SK-N-SH (cell line): Measurements from ENCODE around the gene MBTPS1. TPM values are rescaled to one million over a fixed set of nuclear protein-coding genes. Genes with fewer than 3 reads are reported as not detected.

Experiments
- CTCF ChIA-PET: fragments of 300-600, 350-600 bp; formaldehyde crosslinking; extraction: SDS; loops from one replicate; lab custom pipeline; 2021; lab: Yijun Ruan, JAX
- POLR2A ChIA-PET: fragments of 350-600 bp; sonication (Branson Sonifier 250); formaldehyde crosslinking; extraction: SDS; loops from one replicate; lab custom pipeline; 2020; ENCODE audit warnings: antibody characterized with exemption, inconsistent platforms; lab: Yijun Ruan, JAX
- DNase-seq: peaks from one replicate; pipeline ENCODE4 v3.0.0; 2012
- H2AFZ ChIP-seq: fragments of 200-600 bp; sonication (generic); 2 replicates; pipeline ENCODE4 v1.8.1; 2016; ENCODE audit warnings: antibody characterized with exemption, mild to moderate bottlenecking, low read depth
- H3F3A ChIP-seq: fragments of 200-600 bp; sonication (generic); replicated peaks from 2 replicates; pipeline ENCODE3; 2016; ENCODE audit warnings: antibody characterized with exemption, mild to moderate bottlenecking; ENCODE audit not compliant: insufficient read depth
- H3K27ac ChIP-seq, 2 experiments: fragments of 200-500 bp in 1 of 2; fragments of 200-600 bp in 1 of 2; sonication (Bioruptor generic) in 1 of 2; sonication (generic), shearing (Covaris generic) in 1 of 2; 2 replicates each; pipeline versions ENCODE4 v1.5.1 to v1.6.1; 2014 to 2016; ENCODE audit warnings: low read depth in 2 of 2, inconsistent platforms in 1 of 2, low read length in 1 of 2, mild to moderate bottlenecking in 1 of 2, mixed read lengths in 1 of 2
- H3K27me3 ChIP-seq: fragments of 200-600 bp; sonication (generic), shearing (Covaris generic); 2 replicates; pipeline ENCODE4 v1.6.1; 2016; ENCODE audit warnings: mixed run types; ENCODE audit not compliant: insufficient read depth
- H3K36me3 ChIP-seq, 2 experiments: fragments of 200-500 bp in 1 of 2; fragments of 200-600 bp in 1 of 2; sonication (Bioruptor generic) in 1 of 2; sonication (generic) in 1 of 2; replicated peaks in 1 of 2; 2 replicates each; pipeline versions ENCODE3 to v1.5.1; 2014 to 2016; ENCODE audit warnings: low read length in 1 of 2, mild to moderate bottlenecking in 1 of 2; ENCODE audit not compliant: insufficient read depth in 2 of 2, control insufficient read depth in 1 of 2
- H3K4me1 ChIP-seq, 2 experiments: fragments of 200-500 bp in 1 of 2; fragments of 200-600 bp in 1 of 2; sonication (Bioruptor generic) in 1 of 2; sonication (generic), shearing (Covaris generic) in 1 of 2; 2 replicates each; pipeline versions ENCODE4 v1.5.1 to v1.6.1; 2014 to 2016; ENCODE audit warnings: low read depth in 1 of 2, low read length in 1 of 2, mixed run types in 1 of 2; ENCODE audit not compliant: insufficient read depth in 2 of 2, control insufficient read depth in 1 of 2
- H3K4me2 ChIP-seq: fragments of 200-600 bp; sonication (generic), shearing (Covaris generic); 2 replicates; pipeline ENCODE4 v1.6.1; 2017; ENCODE audit warnings: mixed run types
- H3K4me3 ChIP-seq, 2 experiments: fragments of 200-500 bp in 1 of 2; fragments of 200-600 bp in 1 of 2; sonication (Bioruptor generic) in 1 of 2; sonication (generic), shearing (Covaris generic) in 1 of 2; 2 replicates each; pipeline versions ENCODE4 v1.5.1 to v1.8.1; 2014 to 2016; ENCODE audit warnings: low read depth in 2 of 2, inconsistent platforms in 1 of 2, low read length in 1 of 2, mild to moderate bottlenecking in 1 of 2, mixed read lengths in 1 of 2, moderate library complexity in 1 of 2
- H3K79me2 ChIP-seq: fragments of 200-600 bp; sonication (generic); 2 replicates; pipeline ENCODE4 v1.8.1; 2017; ENCODE audit warnings: mild to moderate bottlenecking; ENCODE audit not compliant: insufficient read depth
- H3K9ac ChIP-seq: fragments of 200-600 bp; sonication (generic); 2 replicates; pipeline ENCODE4 v1.6.1; 2017; ENCODE audit warnings: mixed run types
- H3K9me2 ChIP-seq: fragments of 200-600 bp; sonication (generic); 2 replicates; pipeline ENCODE4 v1.6.1; 2017; ENCODE audit warnings: mixed run types
- H3K9me3 ChIP-seq: fragments of 200-600 bp; sonication (generic); 2 replicates; pipeline ENCODE4 v1.6.1; 2017; ENCODE audit warnings: mixed run types, mild to moderate bottlenecking, moderate library complexity
- H4K20me1 ChIP-seq: fragments of 200-600 bp; sonication (generic); 2 replicates; pipeline ENCODE4 v1.6.1; 2017; ENCODE audit warnings: mild to moderate bottlenecking, mixed run types; ENCODE audit not compliant: insufficient read depth
- CTCF ChIP-seq: fragments of 200-600 bp; sonication (generic); IDR thresholded peaks from 2 replicates; pipeline ENCODE4 v1.6.1; 2017; ENCODE audit warnings: antibody characterized with exemption, mild to moderate bottlenecking, moderate library complexity
- ELF1 ChIP-seq: IDR thresholded peaks from 2 replicates; pipeline ENCODE4 v1.4.0; 2012
- FOXJ3 ChIP-seq: sonication (generic); formaldehyde crosslinking; IDR thresholded peaks from 2 replicates; pipeline ENCODE4 v1.5.1; 2020; ENCODE audit warnings: mild to moderate bottlenecking, missing genetic modification reagents
- GABPA ChIP-seq: IDR thresholded peaks from 2 replicates; pipeline ENCODE4 v1.4.0; 2012; ENCODE audit warnings: low read depth, mild to moderate bottlenecking
- NFIC ChIP-seq: IDR thresholded peaks from 2 replicates; pipeline ENCODE4 v1.4.0; 2012; ENCODE audit warnings: borderline replicate concordance
- REST ChIP-seq: IDR thresholded peaks from 2 replicates; pipeline ENCODE4 v1.6.1; 2012; ENCODE audit warnings: mild to moderate bottlenecking, low read depth, low read length, moderate library complexity
- RFX5 ChIP-seq: IDR thresholded peaks from 2 replicates; pipeline ENCODE4 v1.6.1; 2012; ENCODE audit warnings: mild to moderate bottlenecking, improper control_type of control experiment, low read length
- TCF12 ChIP-seq: IDR thresholded peaks from 2 replicates; pipeline ENCODE4 v1.4.0; 2012
- USF2 ChIP-seq: fragments of 150-350 bp; IDR thresholded peaks from 2 replicates; pipeline ENCODE4 v1.6.1; 2017; ENCODE audit warnings: antibody characterized with exemption, low read length, low read depth, borderline replicate concordance
- ZBTB33 ChIP-seq: IDR thresholded peaks from 2 replicates; pipeline ENCODE4 v1.4.0; 2012; ENCODE audit warnings: low read depth, borderline replicate concordance
- WGBS: methylation state at CpG from one replicate; pipeline ENCODE4 v1.1.6; 2017; ENCODE audit warnings: low lambda C conversion rate; 5-methylcytosine and 5-hydroxymethylcytosine counted together
- polyA plus RNA-seq, 3 experiments: library from polyadenylated mRNA; depleted of rRNA; stranded (reverse); fragments of >200 nt; gene quantifications; 2 replicates each; pipeline ENCODE4 v1.2.3, GENCODE V29; 2012

The MBTPS1 gene
- polyA plus RNA-seq, 1 of the 3 experiments (the other 2 are of a cell fraction) = 84.9 TPM

- no peak for TF ChIP-seq REST
- TF ChIP-seq NFIC = no peak
- TF ChIP-seq USF2 = no peak
Observed at GRCh38 chr16:84053237-84053636, 63.5 kb downstream of the MBTPS1 start (continued).

- Histone ChIP-seq H3K9me3 (no peaks in the 10 kb centered on the region), H3K79me2 (no peaks in the 10 kb centered on the region), H3K4me1 (peaks cover 0 to 10% of the 10 kb centered on the region in 2 experiments; a peak in 1 of 4 replicates), H4K20me1 (no peaks in the 10 kb centered on the region), H3K36me3 (peaks cover 12 to 61% of the 10 kb centered on the region in 2 experiments), H3K4me3 (no peak overlapping the region), H2AFZ (no peak overlapping the region), H3K27me3 (no peaks in the 10 kb centered on the region), H3K27ac (no peak overlapping the region), H3F3A (no peaks in the 10 kb centered on the region), H3K9me2 (no peaks in the 10 kb centered on the region), H3K4me2 (no peak overlapping the region), H3K9ac (no peak overlapping the region)
- TF ChIP-seq CTCF (no peak), NFIC (no peak), RFX5 (no peak), TCF12 (no peak), ELF1 (no peak), FOXJ3 (no peak), GABPA (no peak), ZBTB33 (no peak)
- CTCF ChIA-PET = interaction anchor here (1.5 to 4.0 kb wide), 4 partner anchors 9 to 95 kb away, joined by 3 to 15 read pairs (median 4); no protein-coding TSS in a partner anchor
- 96% methylated on average over 18 of the region's 27 CpGs for WGBS
- POLR2A ChIA-PET = no interaction called here
- DNase-seq = no peak
Observed at GRCh38 chr16:84052071-84052622, 64.6 kb downstream of the MBTPS1 start.
